Measurements from ENCODE around the gene OR10H4. TPM values are rescaled to one million over a fixed set of nuclear protein-coding genes. Genes with fewer than 3 reads are reported as not detected.

The OR10H4 gene
- total RNA-seq, 3 donors from 2014 or later, result not detected

- DNase-seq (ENCODE audit: low spot score in 2 of 2), result peak; percentile 57 to 89
- H3K4me1 ChIP-seq, result no peaks in the 10 kb centered on the region
- peaks cover 0 to 21% of the 10 kb centered on the region in 2 donors for H3K27me3 ChIP-seq
- H3K9me3 ChIP-seq, result no peaks in the 10 kb centered on the region
- no peaks in the 10 kb centered on the region for H3K36me3 ChIP-seq
- TF ChIP-seq, protein P1, sequence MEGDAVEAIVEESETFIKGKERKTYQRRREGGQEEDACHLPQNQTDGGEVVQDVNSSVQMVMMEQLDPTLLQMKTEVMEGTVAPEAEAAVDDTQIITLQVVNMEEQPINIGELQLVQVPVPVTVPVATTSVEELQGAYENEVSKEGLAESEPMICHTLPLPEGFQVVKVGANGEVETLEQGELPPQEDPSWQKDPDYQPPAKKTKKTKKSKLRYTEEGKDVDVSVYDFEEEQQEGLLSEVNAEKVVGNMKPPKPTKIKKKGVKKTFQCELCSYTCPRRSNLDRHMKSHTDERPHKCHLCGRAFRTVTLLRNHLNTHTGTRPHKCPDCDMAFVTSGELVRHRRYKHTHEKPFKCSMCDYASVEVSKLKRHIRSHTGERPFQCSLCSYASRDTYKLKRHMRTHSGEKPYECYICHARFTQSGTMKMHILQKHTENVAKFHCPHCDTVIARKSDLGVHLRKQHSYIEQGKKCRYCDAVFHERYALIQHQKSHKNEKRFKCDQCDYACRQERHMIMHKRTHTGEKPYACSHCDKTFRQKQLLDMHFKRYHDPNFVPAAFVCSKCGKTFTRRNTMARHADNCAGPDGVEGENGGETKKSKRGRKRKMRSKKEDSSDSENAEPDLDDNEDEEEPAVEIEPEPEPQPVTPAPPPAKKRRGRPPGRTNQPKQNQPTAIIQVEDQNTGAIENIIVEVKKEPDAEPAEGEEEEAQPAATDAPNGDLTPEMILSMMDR (IDR thresholded peaks at IDR 0.05), result no peak
- peak within 1 kb of the TSS in 1 of 2 donors; percentile 84 for H3K27ac ChIP-seq
- H3K4me3 ChIP-seq, result peak within 1 kb of the TSS in 1 of 3 donors; percentile 21
- intact Hi-C loops (cut with DNase I; ENCODE audit: low total_unique reads), result no loop called here
Measured at GRCh38 chr19:15934332-15935078, 14.3 kb upstream of the OR10H4 start, which contains the start of gene CYP4F11. Gene CYP4F11, minus strand, starts transcription at chr19:15934529. Its CDS starts 121 bp downstream, at chr19:15934408.

DNA sequence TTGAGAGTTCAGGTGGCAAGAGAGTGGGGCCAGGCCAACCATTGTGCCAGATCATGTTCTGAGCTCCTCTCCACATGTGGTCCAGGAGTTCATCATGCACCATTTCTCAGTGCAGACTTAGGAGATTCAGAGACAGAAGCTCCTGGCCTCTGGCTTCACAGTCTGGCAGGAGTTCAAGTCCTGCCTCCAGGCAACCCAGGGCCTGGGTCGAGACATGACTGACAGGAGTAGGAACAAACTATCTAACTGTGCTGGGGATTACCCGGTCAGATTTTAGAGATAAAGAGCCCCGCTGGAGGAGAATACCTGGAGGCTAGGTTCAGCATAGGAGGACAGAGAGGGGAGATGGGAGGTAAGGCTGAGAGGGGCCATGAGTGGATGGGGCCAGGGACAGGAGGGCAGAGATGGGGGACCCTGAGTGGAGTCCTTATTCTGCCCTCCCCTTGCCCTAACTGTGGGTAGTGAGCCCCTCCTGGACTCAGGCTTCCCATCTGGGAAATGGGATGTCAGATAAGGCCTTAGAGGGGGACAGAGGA is 13.6 kb upstream of the OR10H4 start:
- H3K27me3 ChIP-seq, result peaks cover 0 to 18% of the 10 kb centered on the region in 2 donors
- H3K9me3 ChIP-seq, result no peaks in the 10 kb centered on the region
- H3K36me3 ChIP-seq, result no peaks in the 10 kb centered on the region
- H3K4me1 ChIP-seq, result no peaks in the 10 kb centered on the region
- DNase-seq (ENCODE audit: low spot score in 2 of 2), result no peak
- intact Hi-C loops (cut with DNase I; ENCODE audit: low total_unique reads), result no loop called here
- peak overlapping the region in 1 of 2 donors; percentile 84 for H3K27ac ChIP-seq
- TF ChIP-seq POLR2AphosphoS5 (IDR thresholded peaks at IDR 0.05), result no peak
- no peak for TF ChIP-seq POLR2A (IDR thresholded peaks at IDR 0.05)
- TF ChIP-seq, protein P1 (IDR thresholded peaks at IDR 0.05), result no peak
- H3K4me3 ChIP-seq, result no peak overlapping the region

DNA sequence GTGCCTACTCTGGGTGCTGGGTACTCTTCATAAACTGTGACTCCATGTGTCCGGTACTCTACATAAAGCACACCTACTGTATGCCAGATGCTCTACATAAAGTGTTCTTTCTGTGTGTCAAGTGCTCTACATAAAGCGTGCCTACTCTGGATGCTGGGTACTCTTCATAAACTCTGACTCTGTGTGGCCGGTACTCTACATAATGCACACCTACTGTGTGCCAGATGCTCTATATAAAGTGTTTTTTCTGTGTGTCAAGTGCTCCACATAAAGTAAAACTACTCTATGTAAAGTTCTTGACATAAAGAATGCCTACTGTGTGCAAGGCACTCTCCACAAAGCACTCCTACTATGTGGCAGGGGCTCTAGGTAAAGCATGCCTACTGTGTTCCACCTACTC is 12.6 kb upstream of the OR10H4 start:
- H3K4me1 ChIP-seq, result no peaks in the 10 kb centered on the region
- no peaks in the 10 kb centered on the region for H3K9me3 ChIP-seq
- H3K27ac ChIP-seq, result no peak overlapping the region
- intact Hi-C loops (cut with DNase I; ENCODE audit: low total_unique reads), result no loop called here
- no peak overlapping the region for H3K4me3 ChIP-seq
- TF ChIP-seq, protein P1 (IDR thresholded peaks at IDR 0.05), result no peak
- TF ChIP-seq POLR2AphosphoS5 (IDR thresholded peaks at IDR 0.05) (no peak), POLR2A (IDR thresholded peaks at IDR 0.05) (no peak)
- DNase-seq (ENCODE audit: low spot score in 2 of 2), result no peak
- H3K27me3 ChIP-seq, result peaks cover 0 to 10% of the 10 kb centered on the region in 2 donors
- no peaks in the 10 kb centered on the region for H3K36me3 ChIP-seq

- TF ChIP-seq POLR2AphosphoS5 (IDR thresholded peaks at IDR 0.05) (no peak), POLR2A (IDR thresholded peaks at IDR 0.05) (no peak)
- TF ChIP-seq, protein P1 (IDR thresholded peaks at IDR 0.05), result no peak
- H3K27me3 ChIP-seq, result peaks cover 0 to 8% of the 10 kb centered on the region in 2 donors
- no peak for DNase-seq (ENCODE audit: low spot score in 2 of 2)
- no peaks in the 10 kb centered on the region for H3K36me3 ChIP-seq
- no peak overlapping the region for H3K27ac ChIP-seq
- intact Hi-C loops (cut with DNase I; ENCODE audit: low total_unique reads), result no loop called here
- H3K9me3 ChIP-seq, result no peaks in the 10 kb centered on the region
- H3K4me3 ChIP-seq, result no peak overlapping the region
- no peaks in the 10 kb centered on the region for H3K4me1 ChIP-seq
Measured at GRCh38 chr19:15936950-15937349, 11.9 kb upstream of the OR10H4 start.

- DNase-seq (ENCODE audit: low spot score in 2 of 2), result no peak
- Histone ChIP-seq H3K4me1 (no peaks in the 10 kb centered on the region), H3K9me3 (no peaks in the 10 kb centered on the region), H3K4me3 (no peak overlapping the region), H3K27ac (no peak overlapping the region), H3K27me3 (peaks cover 0 to 8% of the 10 kb centered on the region in 2 donors), H3K36me3 (no peaks in the 10 kb centered on the region)
- TF ChIP-seq POLR2AphosphoS5 (IDR thresholded peaks at IDR 0.05) (no peak), POLR2A (IDR thresholded peaks at IDR 0.05) (no peak)
- TF ChIP-seq, protein P1 (IDR thresholded peaks at IDR 0.05), result no peak
- intact Hi-C loops (cut with DNase I; ENCODE audit: low total_unique reads), result no loop called here
Measured at GRCh38 chr19:15937771-15938170, 11.0 kb upstream of the OR10H4 start.

All from breast epithelium (tissue), 4 donors.